A549 treated with CORT108297 at 1 μM for 4 hours (cell line): ENCODE results near the gene GABRR3. TPM values are rescaled to one million over a fixed set of nuclear protein-coding genes. Genes with fewer than 3 reads are reported as not detected.

Experiments
- total RNA-seq: library from RNA; stranded (reverse); fragments of 200-300 nt; extraction: Qiagen RNA extraction; gene quantifications from 5 replicates; pipeline ENCODE4 v1.2.3, GENCODE V29; 2022

Gene GABRR3
- not detected in 5 replicates for total RNA-seq

GRCh38 chr3:98035208-98035607 lies at the start of gene GABRR3:
TSS of gene GABRR3 (minus strand) at chr3:98035315. CDS start at chr3:98034987, 328 bp downstream.

GRCh38 chr3:97971679-97972567 lies 63.2 kb downstream of the GABRR3 start, which contains the start of gene RIOX2:
TSS of gene RIOX2 (minus strand) at chr3:97972431. CDS start at chr3:97967593, 4,838 bp downstream.

Other genes starting within 250 kb of the GABRR3 start
- 5.7 to 9.8 TPM (median 6.4 TPM) in 5 replicates for gene CRYBG3, start 213.3 kb downstream of the GABRR3 start, total RNA-seq
- 27.7 to 34.9 TPM (median 30.1 TPM) in 5 replicates for gene RIOX2, start 62.9 kb downstream of the GABRR3 start, total RNA-seq
- gene OR5AC2, start 51.9 kb upstream of the GABRR3 start, total RNA-seq: not detected in 5 replicates
- gene OR5H1, start 95.4 kb upstream of the GABRR3 start, total RNA-seq: not detected in 5 replicates
- gene OR5H14, start 112.2 kb upstream of the GABRR3 start, total RNA-seq: not detected in 5 replicates
- gene OR5H15, start 131.4 kb upstream of the GABRR3 start, total RNA-seq: not detected in 5 replicates
- gene OR5H6, start 228.9 kb upstream of the GABRR3 start, total RNA-seq: not detected in 5 replicates
- gene OR5H2, start 247.2 kb upstream of the GABRR3 start, total RNA-seq: not detected in 5 replicates